ENCODE results near the gene CCSER1. TPM values are rescaled to one million over a fixed set of nuclear protein-coding genes. Genes with fewer than 3 reads are reported as not detected.

CCSER1 gene
- total RNA-seq, 1 experiment from 2014 or later, result 0.05 TPM

- TF ChIP-seq POLR2AphosphoS5 (IDR thresholded peaks at IDR 0.05; ENCODE audit: low read depth, low read length), result no peak
- Histone ChIP-seq H3K36me3 (ENCODE audit: control insufficient read depth, insufficient read depth, low read length) (no peaks in the 10 kb centered on the region), H3K4me3 (ENCODE audit: low read depth in 2 of 2, low read length in 2 of 2) (no peak overlapping the region), H3K27me3 (ENCODE audit: control insufficient read depth, insufficient read depth, low read length) (no peaks in the 10 kb centered on the region), H3K27ac (ENCODE audit: low read length) (no peak overlapping the region), H3K4me1 (ENCODE audit: control insufficient read depth, insufficient read depth, low read length) (no peaks in the 10 kb centered on the region), H3K9me3 (ENCODE audit: control insufficient read depth, insufficient read depth, low read depth, low read length) (no peaks in the 10 kb centered on the region)
- intact Hi-C loops (cut with micrococcal nuclease; ENCODE audit: unreplicated experiment) (no loop called here), in situ Hi-C loops (cut with HindIII; ENCODE audit: low pct_unique_long_range_greater_than_20kb, low sequenced_read_pairs) (no loop called here)
- ChIA-PET POLR2A (no interaction called here), CTCF (no interaction called here)
- no peak for DNase-seq (ENCODE audit: low read depth, low spot score)
- ATAC-seq, result no peak
- no TSS peak for BruUV-seq (replicated peaks)
Observed at GRCh38 chr4:90220459-90220858, 93.3 kb downstream of the CCSER1 start.

- TF ChIP-seq CTCF (IDR thresholded peaks at IDR 0.05) (no peak), POLR2AphosphoS5 (IDR thresholded peaks at IDR 0.05; ENCODE audit: low read depth, low read length) (no peak)
- Histone ChIP-seq H3K4me1 (ENCODE audit: control insufficient read depth, insufficient read depth, low read length) (no peaks in the 10 kb centered on the region), H3K4me3 (ENCODE audit: low read depth in 2 of 2, low read length in 2 of 2) (no peak overlapping the region), H3K9me3 (ENCODE audit: control insufficient read depth, insufficient read depth, low read depth, low read length) (no peaks in the 10 kb centered on the region), H3K27ac (ENCODE audit: low read length) (no peak overlapping the region), H3K27me3 (ENCODE audit: control insufficient read depth, insufficient read depth, low read length) (no peaks in the 10 kb centered on the region), H3K36me3 (ENCODE audit: control insufficient read depth, insufficient read depth, low read length) (no peaks in the 10 kb centered on the region)
- DNase-seq (ENCODE audit: low read depth, low spot score) (no peak), ATAC-seq (no peak)
- intact Hi-C loops (cut with micrococcal nuclease; ENCODE audit: unreplicated experiment) (no loop called here), in situ Hi-C loops (cut with HindIII; ENCODE audit: low pct_unique_long_range_greater_than_20kb, low sequenced_read_pairs) (no loop called here)
- CTCF ChIA-PET, result no interaction called here
- no TSS peak for BruUV-seq (replicated peaks)
- POLR2A ChIA-PET, result no interaction called here
Observed at GRCh38 chr4:90226734-90227133, 99.5 kb downstream of the CCSER1 start.

- no peaks in the 10 kb centered on the region for H3K4me1 ChIP-seq (ENCODE audit: control insufficient read depth, insufficient read depth, low read length)
- no TSS peak for BruUV-seq (replicated peaks)
- H3K27ac ChIP-seq (ENCODE audit: low read length), result no peak overlapping the region
- ATAC-seq (no peak), DNase-seq (ENCODE audit: low read depth, low spot score) (no peak)
- no peaks in the 10 kb centered on the region for H3K27me3 ChIP-seq (ENCODE audit: control insufficient read depth, insufficient read depth, low read length)
- no peaks in the 10 kb centered on the region for H3K36me3 ChIP-seq (ENCODE audit: control insufficient read depth, insufficient read depth, low read length)
- CTCF ChIA-PET, result no interaction called here
- H3K4me3 ChIP-seq (ENCODE audit: low read depth in 2 of 2, low read length in 2 of 2), result no peak overlapping the region
- in situ Hi-C loops (cut with HindIII; ENCODE audit: low pct_unique_long_range_greater_than_20kb, low sequenced_read_pairs), result no loop called here
- POLR2A ChIA-PET, result no interaction called here
- no peaks in the 10 kb centered on the region for H3K9me3 ChIP-seq (ENCODE audit: control insufficient read depth, insufficient read depth, low read depth, low read length)
- intact Hi-C loops (cut with micrococcal nuclease; ENCODE audit: unreplicated experiment), result no loop called here
- TF ChIP-seq POLR2AphosphoS5 (IDR thresholded peaks at IDR 0.05; ENCODE audit: low read depth, low read length), result no peak
- no peak for TF ChIP-seq CTCF (IDR thresholded peaks at IDR 0.05)
- no peak for TF ChIP-seq TCF7L2 (IDR thresholded peaks at IDR 0.05; ENCODE audit: low read depth, low read length)
- no peak for TF ChIP-seq REST (IDR thresholded peaks at IDR 0.05; ENCODE audit: insufficient read depth in 1 of 2, low read depth in 2 of 2, low read length in 1 of 2)
- TF ChIP-seq SIN3A (IDR thresholded peaks at IDR 0.05; ENCODE audit: borderline replicate concordance, insufficient read depth, low read depth, low read length), result no peak
Observed at GRCh38 chr4:90227177-90227576, 100.0 kb downstream of the CCSER1 start.
